Endothelial cell of umbilical vein (primary cell): Measurements from ENCODE around the gene MCCC2. TPM values are rescaled to one million over a fixed set of nuclear protein-coding genes. Genes with fewer than 3 reads are reported as not detected.

Experiments
- BruUV-seq: library from RNA; stranded (reverse); fragments of 400-500 nt; replicated peaks from 2 replicates; lab custom pipeline; 2021; lab: Mats Ljungman, UMichigan
- CTCF ChIA-PET: fragments of 300-600, 350-600 bp; sonication (Branson Sonifier 250); formaldehyde crosslinking; loops from one replicate; lab custom pipeline; 2021; ENCODE audit warnings: antibody characterized with exemption, inconsistent platforms; lab: Charles Lee
- POLR2A ChIA-PET: fragments of 300-600, 350-600 bp; sonication (Branson Sonifier 250); formaldehyde crosslinking; loops from one replicate; lab custom pipeline; 2021; ENCODE audit warnings: antibody characterized with exemption, inconsistent platforms; lab: Charles Lee
- DNase-seq: peaks from one replicate; pipeline ENCODE4 v3.0.0-alpha.2; 2011; ENCODE audit warnings: low read depth, low spot score
- FAIRE-seq: peaks from 2 replicates; lab custom pipeline; 2011; peaks lifted over from hg19 to GRCh38; lab: Jason Lieb, UNC
- H2AFZ ChIP-seq: 2 replicates; pipeline ENCODE4 v1.6.0; 2012; ENCODE audit warnings: low read depth, low read length, control low read depth, inconsistent platforms
- H3K27ac ChIP-seq: 2 replicates; pipeline ENCODE4 v1.5.1; 2011; ENCODE audit warnings: low read depth, mild to moderate bottlenecking, control low read depth, low read length, moderate library complexity; ENCODE audit not compliant: insufficient read depth
- H3K27me3 ChIP-seq, 2 experiments: 2 replicates each; pipeline versions ENCODE4 v1.6.0 to v1.6.1; 2011; ENCODE audit warnings: low read length in 2 of 2, mixed read lengths in 1 of 2; ENCODE audit not compliant: control insufficient read depth in 2 of 2, insufficient read depth in 2 of 2
- H3K36me3 ChIP-seq, 2 experiments: 2 replicates in 1 of 2; 3 replicates in 1 of 2; pipeline ENCODE4 v1.5.1; 2011; ENCODE audit warnings: low read length in 2 of 2, mild to moderate bottlenecking in 1 of 2, moderate library complexity in 1 of 2; ENCODE audit not compliant: control insufficient read depth in 2 of 2, insufficient read depth in 2 of 2; ENCODE audit errors: extremely low read depth in 1 of 2
- H3K4me1 ChIP-seq: 3 replicates; pipeline ENCODE4 v1.5.1; 2011; ENCODE audit warnings: mild to moderate bottlenecking, low read length; ENCODE audit not compliant: control insufficient read depth, insufficient read depth; ENCODE audit errors: extremely low read depth
- H3K4me2 ChIP-seq: 2 replicates; pipeline ENCODE4 v1.6.1; 2011; ENCODE audit warnings: low read length, control low read depth, mixed read lengths; ENCODE audit not compliant: insufficient read depth
- H3K4me3 ChIP-seq, 3 experiments: fragments of 200-600 bp in 1 of 3; sonication (generic), shearing (Covaris generic) in 1 of 3; replicated peaks in 1 of 3; 2 replicates each; pipeline ENCODE4 v1.5.1; 2011 to 2016; ENCODE audit warnings: control low read depth in 3 of 3, low read length in 3 of 3, mild to moderate bottlenecking in 2 of 3, inconsistent platforms in 1 of 3, low read depth in 1 of 3, moderate library complexity in 1 of 3; ENCODE audit not compliant: insufficient read depth in 1 of 3
- H3K79me2 ChIP-seq: 2 replicates; pipeline ENCODE4 v1.6.0; 2012; ENCODE audit warnings: low read length, inconsistent platforms; ENCODE audit not compliant: control insufficient read depth, insufficient read depth
- H3K9ac ChIP-seq: replicated peaks from 2 replicates; pipeline ENCODE3; 2011; ENCODE audit warnings: low read length, control low read depth; ENCODE audit not compliant: insufficient read depth; ENCODE audit errors: extremely low read depth
- H3K9me1 ChIP-seq: replicated peaks from 3 replicates; pipeline ENCODE4 v1.6.0; 2011; ENCODE audit warnings: mild to moderate bottlenecking, low read length; ENCODE audit not compliant: control insufficient read depth, insufficient read depth; ENCODE audit errors: extremely low read depth
- H3K9me3 ChIP-seq: replicated peaks from 2 replicates; pipeline ENCODE4 v1.5.1; 2012; ENCODE audit warnings: low read length, inconsistent platforms; ENCODE audit not compliant: control insufficient read depth, insufficient read depth
- H4K20me1 ChIP-seq: replicated peaks from 2 replicates; pipeline ENCODE3; 2011; ENCODE audit warnings: mild to moderate bottlenecking, low read length; ENCODE audit not compliant: control insufficient read depth, insufficient read depth; ENCODE audit errors: extremely low read depth
- CTCF ChIP-seq, 2 donors: IDR thresholded peaks; 1 replicate in 1 of 2; 2 replicates in 1 of 2; pipeline ENCODE4 v1.5.1; 2011; ENCODE audit warnings: low read length in 2 of 2, mild to moderate bottlenecking in 2 of 2, moderate library complexity in 2 of 2, control low read depth in 1 of 2, inconsistent platforms in 1 of 2, low read depth in 1 of 2; ENCODE audit not compliant: insufficient read depth in 1 of 2; ENCODE audit errors: extremely low read depth in 1 of 2
- EZH2 ChIP-seq: IDR thresholded peaks from 2 replicates; pipeline ENCODE4 v1.6.1; 2012; ENCODE audit warnings: borderline replicate concordance, low read depth, mild to moderate bottlenecking, moderate library complexity, low read length, inconsistent platforms; ENCODE audit not compliant: severe bottlenecking
- FOS ChIP-seq: IDR thresholded peaks from 2 replicates; pipeline ENCODE4 v1.6.1; 2011; ENCODE audit warnings: mild to moderate bottlenecking, low read length, moderate library complexity, borderline replicate concordance; ENCODE audit not compliant: insufficient read depth
- GATA2 ChIP-seq: IDR thresholded peaks from 2 replicates; pipeline ENCODE4 v1.7.0; 2011; ENCODE audit warnings: low read depth, mild to moderate bottlenecking, moderate library complexity, mixed read lengths, low read length; ENCODE audit not compliant: insufficient read length, insufficient read depth
- JUN ChIP-seq: IDR thresholded peaks from 2 replicates; pipeline ENCODE4 v1.6.1; 2011; ENCODE audit warnings: borderline replicate concordance, low read depth; ENCODE audit not compliant: insufficient read length, insufficient read depth
- MYC ChIP-seq: IDR thresholded peaks from one replicate; pipeline ENCODE4 v1.6.1; 2011; ENCODE audit warnings: mild to moderate bottlenecking, low read depth, low read length
- POLR2A ChIP-seq: IDR thresholded peaks from 2 replicates; pipeline ENCODE4 v1.6.1; 2012; ENCODE audit warnings: low read depth, mild to moderate bottlenecking, control low read depth, low read length
- POLR2AphosphoS5 ChIP-seq: IDR thresholded peaks from 2 replicates; pipeline ENCODE4 v1.6.1; 2012; ENCODE audit warnings: low read depth, mild to moderate bottlenecking, control low read depth, low read length, moderate library complexity; ENCODE audit not compliant: insufficient read depth
- dilution Hi-C: fragments of 300-500 bp; cut with MboI; formaldehyde crosslinking; loops from one replicate; pipeline ENCODE4 v1.15.0; 2019; ENCODE audit warnings: low sequenced_read_pairs; ENCODE audit not compliant: extremely low pct_ligation_motif_present
- intact Hi-C: fragments of 100-400 bp; cut with micrococcal nuclease; formaldehyde crosslinking; loops from one replicate; pipeline ENCODE4 v1.10.0; 2022
- polyA plus RNA-seq, 4 experiments: library from polyadenylated mRNA; depleted of rRNA in 3 of 4; stranded (reverse) in 3 of 4; unstranded in 1 of 4; fragments of >200 nt; gene quantifications; 2 replicates each; pipeline versions ENCODE4 v1.2.1 to v1.2.3, GENCODE V29; 2011 to 2012; ENCODE audit warnings: missing spikeins in 1 of 4
- total RNA-seq: library from RNA; stranded (reverse); gene quantifications from 2 replicates; pipeline ENCODE4 v1.2.3, GENCODE V29; 2021
- TF ChIP-seq, protein P1 (sequence below): IDR thresholded peaks from 2 replicates; pipeline ENCODE4 v1.6.1; 2011; ENCODE audit not compliant: insufficient read depth, insufficient read length

The MCCC2 gene
- total and polyA plus RNA-seq, 2 donors (not counting 3 experiments of a cell fraction or from before 2014, with no cell fraction given), result 27.9 to 28.6 TPM

DNA sequence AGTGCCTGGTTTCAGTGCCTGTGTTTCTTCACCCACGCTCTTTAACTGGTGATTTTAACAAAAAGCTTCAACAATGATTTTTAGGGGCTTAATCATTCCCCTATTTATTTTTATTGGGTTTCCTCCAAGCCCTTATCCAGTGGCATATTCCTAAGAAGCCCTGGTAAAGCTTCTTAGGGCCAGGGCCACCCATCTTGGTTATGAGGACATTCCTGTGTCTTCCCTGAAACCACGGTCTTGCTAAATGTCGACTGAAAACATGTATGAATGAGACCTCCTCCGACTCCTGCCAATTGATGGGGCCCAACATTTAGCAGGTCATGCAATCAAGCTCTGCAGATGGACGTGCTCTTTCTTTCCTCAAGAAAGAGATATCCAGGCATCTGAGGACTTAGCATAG is 118.3 kb downstream of the MCCC2 start:
- Histone ChIP-seq H3K4me2 (no peak overlapping the region), H3K9me1 (no peaks in the 10 kb centered on the region), H3K9me3 (no peaks in the 10 kb centered on the region), H3K79me2 (no peaks in the 10 kb centered on the region), H3K9ac (no peak overlapping the region), H3K27ac (no peak overlapping the region), H3K4me3 (no peak overlapping the region), H3K4me1 (peaks cover 2% of the 10 kb centered on the region), H4K20me1 (no peaks in the 10 kb centered on the region), H2AFZ (no peak overlapping the region), H3K36me3 (no peaks in the 10 kb centered on the region), H3K27me3 (peaks cover 44 to 50% of the 10 kb centered on the region in 2 experiments)
- intact Hi-C loops (no loop called here), dilution Hi-C loops (no loop called here)
- DNase-seq (no peak), FAIRE-seq (no peak)
- no peak for TF ChIP-seq CTCF (IDR thresholded peaks at IDR 0.05; ENCODE audit: extremely low read depth in 1 of 2, insufficient read depth in 1 of 2, low read depth in 1 of 2, low read length in 2 of 2)
- no TSS peak for BruUV-seq
- ChIA-PET POLR2A (no interaction called here), CTCF (interaction anchor here (0.9 to 2.4 kb wide), 4 partner anchors 13 to 52 kb away, joined by 3 to 6 read pairs (median 3); no protein-coding TSS in a partner anchor)

GRCh38 chr5:71706906-71707305 is 119.8 kb downstream of the MCCC2 start:
- H3K9me3 ChIP-seq, result no peaks in the 10 kb centered on the region
- no peak for DNase-seq
- BruUV-seq, result no TSS peak
- H3K36me3 ChIP-seq, result no peaks in the 10 kb centered on the region
- peaks cover 44 to 57% of the 10 kb centered on the region in 2 experiments for H3K27me3 ChIP-seq
- no peak for FAIRE-seq
- H3K4me3 ChIP-seq, result no peak overlapping the region
- H4K20me1 ChIP-seq, result no peaks in the 10 kb centered on the region
- ChIA-PET POLR2A (no interaction called here), CTCF (interaction anchor here (1.2 kb wide), 1 partner anchor 11 kb away, joined by 3 read pairs; no protein-coding TSS in a partner anchor)
- H3K4me2 ChIP-seq, result no peak overlapping the region
- intact Hi-C loops, result no loop called here
- H3K79me2 ChIP-seq, result no peaks in the 10 kb centered on the region
- no peak overlapping the region for H3K27ac ChIP-seq
- H3K9ac ChIP-seq, result no peak overlapping the region
- no peak overlapping the region for H2AFZ ChIP-seq
- TF ChIP-seq, protein P1, sequence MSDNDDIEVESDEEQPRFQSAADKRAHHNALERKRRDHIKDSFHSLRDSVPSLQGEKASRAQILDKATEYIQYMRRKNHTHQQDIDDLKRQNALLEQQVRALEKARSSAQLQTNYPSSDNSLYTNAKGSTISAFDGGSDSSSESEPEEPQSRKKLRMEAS, result no peak
- no peak for TF ChIP-seq POLR2A
- no peak for TF ChIP-seq POLR2AphosphoS5
- TF ChIP-seq GATA2, result no peak
- TF ChIP-seq CTCF (IDR thresholded peaks at IDR 0.05; ENCODE audit: extremely low read depth in 1 of 2, insufficient read depth in 1 of 2, low read depth in 1 of 2, low read length in 2 of 2), result no peak
- no peak for TF ChIP-seq EZH2
- TF ChIP-seq FOS, result no peak
- no peak for TF ChIP-seq JUN
- TF ChIP-seq MYC, result no peak
- H3K9me1 ChIP-seq, result no peaks in the 10 kb centered on the region
- H3K4me1 ChIP-seq, result no peaks in the 10 kb centered on the region
- dilution Hi-C loops, result no loop called here
